ENCODE results near the gene ABCC8.

DNA sequence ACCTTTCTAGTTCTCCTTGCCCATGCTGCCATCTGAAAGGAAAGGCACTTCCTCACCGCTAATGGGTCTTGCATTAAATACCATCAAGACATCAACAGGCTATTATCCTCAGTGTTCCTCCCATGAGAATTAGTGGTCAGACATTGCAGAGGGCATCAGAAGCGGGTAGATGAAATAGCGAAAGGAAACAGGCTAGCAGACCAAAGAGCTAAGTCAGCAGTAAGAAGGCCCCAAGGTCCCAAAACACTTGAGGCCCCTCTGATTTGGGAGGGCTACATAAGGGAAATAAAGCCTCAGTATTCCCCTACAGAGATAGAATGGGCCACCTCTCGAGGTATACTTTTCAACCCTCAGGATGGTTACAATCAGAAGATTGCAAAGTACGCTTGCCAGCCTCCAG lies 101.1 kb downstream of the ABCC8 start:
- TF ChIP-seq, protein P1, sequence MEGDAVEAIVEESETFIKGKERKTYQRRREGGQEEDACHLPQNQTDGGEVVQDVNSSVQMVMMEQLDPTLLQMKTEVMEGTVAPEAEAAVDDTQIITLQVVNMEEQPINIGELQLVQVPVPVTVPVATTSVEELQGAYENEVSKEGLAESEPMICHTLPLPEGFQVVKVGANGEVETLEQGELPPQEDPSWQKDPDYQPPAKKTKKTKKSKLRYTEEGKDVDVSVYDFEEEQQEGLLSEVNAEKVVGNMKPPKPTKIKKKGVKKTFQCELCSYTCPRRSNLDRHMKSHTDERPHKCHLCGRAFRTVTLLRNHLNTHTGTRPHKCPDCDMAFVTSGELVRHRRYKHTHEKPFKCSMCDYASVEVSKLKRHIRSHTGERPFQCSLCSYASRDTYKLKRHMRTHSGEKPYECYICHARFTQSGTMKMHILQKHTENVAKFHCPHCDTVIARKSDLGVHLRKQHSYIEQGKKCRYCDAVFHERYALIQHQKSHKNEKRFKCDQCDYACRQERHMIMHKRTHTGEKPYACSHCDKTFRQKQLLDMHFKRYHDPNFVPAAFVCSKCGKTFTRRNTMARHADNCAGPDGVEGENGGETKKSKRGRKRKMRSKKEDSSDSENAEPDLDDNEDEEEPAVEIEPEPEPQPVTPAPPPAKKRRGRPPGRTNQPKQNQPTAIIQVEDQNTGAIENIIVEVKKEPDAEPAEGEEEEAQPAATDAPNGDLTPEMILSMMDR (IDR thresholded peaks at IDR 0.05): no peak
- TF ChIP-seq POLR2A (IDR thresholded peaks at IDR 0.05) (no peak), POLR2AphosphoS5 (IDR thresholded peaks at IDR 0.05) (no peak), EP300 (IDR thresholded peaks at IDR 0.05) (no peak)
